Hepatocyte (in vitro differentiated cells): ENCODE measurements around the gene NFIA.

ENCODE experiments used
- CTCF ChIP-seq: fragments of 200-600 bp; sonication (generic); IDR thresholded peaks from 2 replicates; pipeline ENCODE4 v1.5.1; 2016; ENCODE audit warnings: antibody characterized with exemption, mild to moderate bottlenecking; ENCODE audit not compliant: poor library complexity
- EZH2 ChIP-seq: fragments of 200-600 bp; sonication (generic); IDR thresholded peaks from 2 replicates; pipeline ENCODE4 v1.6.1; 2016; ENCODE audit warnings: antibody characterized with exemption, mild to moderate bottlenecking, borderline replicate concordance

- TF ChIP-seq CTCF = no peak
- TF ChIP-seq EZH2 = no peak
These were observed 173.0 kb downstream of the NFIA start for GRCh38 chr1:61255358-61255703.
